HG03558 (cell line): ENCODE results near the gene HSDL2.
"Not testable (repeated sequence)": the region's sequence is repeated elsewhere in the genome, so short reads cannot be mapped to it uniquely, and the experiment has no call there.

ENCODE experiments used
- ATAC-seq: cut with Tn5 transposase; IDR thresholded peaks from one replicate; pipeline ENCODE4 v1.9.1; 2021; ENCODE audit warnings: moderate number of reproducible peaks; ENCODE audit not compliant: unreplicated experiment; ENCODE audit errors: extremely low read depth

Gene HSDL2

GRCh38 chr9:112364761-112365160 lies 15.1 kb upstream of the HSDL2 start:
- no peak for ATAC-seq

GRCh38 chr9:112365257-112365656 lies 14.7 kb upstream of the HSDL2 start:
- not testable (repeated sequence) for ATAC-seq

GRCh38 chr9:112366591-112366990 lies 13.3 kb upstream of the HSDL2 start:
- ATAC-seq = no peak

- no peak for ATAC-seq
These were observed 12.4 kb upstream of the HSDL2 start for GRCh38 chr9:112367465-112367864.

- no peak for ATAC-seq
These were observed 10.1 kb upstream of the HSDL2 start for GRCh38 chr9:112369817-112370216.

GRCh38 chr9:112371060-112371459 lies 8.8 kb upstream of the HSDL2 start:
- ATAC-seq = no peak

GRCh38 chr9:112373666-112374065 lies 6.2 kb upstream of the HSDL2 start:
- not testable (repeated sequence) for ATAC-seq

GRCh38 chr9:112374232-112374631 lies 5.7 kb upstream of the HSDL2 start:
- ATAC-seq = not testable (repeated sequence)

- ATAC-seq = no peak
These were observed 4.5 kb upstream of the HSDL2 start for GRCh38 chr9:112375361-112375760.

- no peak for ATAC-seq
These were observed 2.8 kb upstream of the HSDL2 start for GRCh38 chr9:112377087-112377486.

- ATAC-seq = no peak
These were observed 2.1 kb upstream of the HSDL2 start for GRCh38 chr9:112377684-112378327.

- peak; percentile 6 for ATAC-seq
These were observed 1.4 kb upstream of the HSDL2 start for GRCh38 chr9:112378328-112379176.

GRCh38 chr9:112379177-112380101 lies 469 bp upstream of the HSDL2 start:
- peak; percentile 45 for ATAC-seq

- ATAC-seq = no peak
These were observed 915 bp downstream of the HSDL2 start for GRCh38 chr9:112380825-112381221.

- ATAC-seq = no peak
These were observed 2.2 kb downstream of the HSDL2 start for GRCh38 chr9:112382066-112382465.

- no peak for ATAC-seq
These were observed 2.8 kb downstream of the HSDL2 start for GRCh38 chr9:112382501-112383364.

GRCh38 chr9:112384219-112384618 lies 4.3 kb downstream of the HSDL2 start:
- ATAC-seq = no peak

- no peak for ATAC-seq
These were observed 4.8 kb downstream of the HSDL2 start for GRCh38 chr9:112384690-112385089.

GRCh38 chr9:112387115-112387514 lies 7.2 kb downstream of the HSDL2 start:
- no peak for ATAC-seq

GRCh38 chr9:112389897-112390296 lies 10.0 kb downstream of the HSDL2 start:
- ATAC-seq = not testable (repeated sequence)
